Measurements from ENCODE around the gene LCE4A. TPM values are rescaled to one million over a fixed set of nuclear protein-coding genes. Genes with fewer than 3 reads are reported as not detected.

LCE4A gene
- total and polyA plus RNA-seq, 9 of the 15 experiments (the other 6 are each of a cell fraction or from before 2014, with no cell fraction given) = not detected

GRCh38 chr1:152752225-152752624, 44.3 kb downstream of the LCE4A start:
- no peak for FAIRE-seq
- POLR2A ChIA-PET = no interaction called here
- Histone ChIP-seq H3K4me1 (replicated peaks in 1 of 2; ENCODE audit: control insufficient read depth in 2 of 2, insufficient read depth in 2 of 2, low read length in 2 of 2) (no peaks in the 10 kb centered on the region; a peak in 1 of 5 replicates), H4K20me1 (replicated peaks; ENCODE audit: control insufficient read depth, insufficient read depth, low read length) (no peaks in the 10 kb centered on the region), H3K9me1 (ENCODE audit: control insufficient read depth, insufficient read depth, low read length) (no peaks in the 10 kb centered on the region), H3K79me2 (ENCODE audit: control insufficient read depth, insufficient read depth, low read length) (no peaks in the 10 kb centered on the region), H3K4me3 (no peak overlapping the region), H3K27ac (ENCODE audit: extremely low read depth, low read depth, low read length) (no peak overlapping the region), H3K9ac (ENCODE audit: insufficient read depth in 1 of 2, low read depth in 2 of 2, low read length in 2 of 2) (no peak overlapping the region), H3K9me3 (replicated peaks; ENCODE audit: control insufficient read depth, insufficient read depth, low read depth, low read length) (no peaks in the 10 kb centered on the region), H3K36me3 (ENCODE audit: control insufficient read depth, insufficient read depth, low read length) (no peaks in the 10 kb centered on the region), H3K4me2 (ENCODE audit: insufficient read depth, low read length) (no peak overlapping the region), H3K27me3 (ENCODE audit: control insufficient read depth in 2 of 2, insufficient read depth in 2 of 2, low read length in 2 of 2) (no peaks in the 10 kb centered on the region; a peak in 1 of 5 replicates), H2AFZ (ENCODE audit: low read depth, low read length) (no peak overlapping the region)
- intact Hi-C loops (cut with micrococcal nuclease) = no loop called here
- 0% methylated on average over 1 of the region's 1 CpG for WGBS (ENCODE audit: insufficient coverage, low coverage, missing lambda C conversion rate)
- DNase-seq (ENCODE audit: extremely low read depth in 1 of 4, low spot score in 3 of 4) = no peak
- no TSS peak for BruUV-seq (replicated peaks)
- CTCF ChIA-PET (ENCODE audit: low intra/inter-chr PET ratio) = no interaction called here
- no peak for ATAC-seq
- in situ Hi-C loops (cut with MboI) = no loop called here
- TF ChIP-seq ZNF347 (CRISPR knock-in tag; IDR thresholded peaks at IDR 0.05; ENCODE audit: low read depth) (no peak), HMGXB4 (CRISPR knock-in tag; IDR thresholded peaks at IDR 0.05) (no peak), FOXJ2 (tag; IDR thresholded peaks at IDR 0.05) (no peak), PTTG1 (tag; IDR thresholded peaks at IDR 0.05; ENCODE audit: low read depth) (no peak), FOXK1 (CRISPR knock-in tag; IDR thresholded peaks at IDR 0.05; ENCODE audit: borderline replicate concordance) (no peak), ETV1 (tag; conservative IDR thresholded peaks at IDR 0.05; ENCODE audit: low read depth) (no peak)
- TF ChIP-seq, protein P1, sequence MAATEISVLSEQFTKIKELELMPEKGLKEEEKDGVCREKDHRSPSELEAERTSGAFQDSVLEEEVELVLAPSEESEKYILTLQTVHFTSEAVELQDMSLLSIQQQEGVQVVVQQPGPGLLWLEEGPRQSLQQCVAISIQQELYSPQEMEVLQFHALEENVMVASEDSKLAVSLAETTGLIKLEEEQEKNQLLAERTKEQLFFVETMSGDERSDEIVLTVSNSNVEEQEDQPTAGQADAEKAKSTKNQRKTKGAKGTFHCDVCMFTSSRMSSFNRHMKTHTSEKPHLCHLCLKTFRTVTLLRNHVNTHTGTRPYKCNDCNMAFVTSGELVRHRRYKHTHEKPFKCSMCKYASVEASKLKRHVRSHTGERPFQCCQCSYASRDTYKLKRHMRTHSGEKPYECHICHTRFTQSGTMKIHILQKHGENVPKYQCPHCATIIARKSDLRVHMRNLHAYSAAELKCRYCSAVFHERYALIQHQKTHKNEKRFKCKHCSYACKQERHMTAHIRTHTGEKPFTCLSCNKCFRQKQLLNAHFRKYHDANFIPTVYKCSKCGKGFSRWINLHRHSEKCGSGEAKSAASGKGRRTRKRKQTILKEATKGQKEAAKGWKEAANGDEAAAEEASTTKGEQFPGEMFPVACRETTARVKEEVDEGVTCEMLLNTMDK (IDR thresholded peaks at IDR 0.05; ENCODE audit: borderline replicate concordance, insufficient read depth, low read depth, low read length, poor library complexity, severe bottlenecking) = no peak
- TF ChIP-seq, protein P2, sequence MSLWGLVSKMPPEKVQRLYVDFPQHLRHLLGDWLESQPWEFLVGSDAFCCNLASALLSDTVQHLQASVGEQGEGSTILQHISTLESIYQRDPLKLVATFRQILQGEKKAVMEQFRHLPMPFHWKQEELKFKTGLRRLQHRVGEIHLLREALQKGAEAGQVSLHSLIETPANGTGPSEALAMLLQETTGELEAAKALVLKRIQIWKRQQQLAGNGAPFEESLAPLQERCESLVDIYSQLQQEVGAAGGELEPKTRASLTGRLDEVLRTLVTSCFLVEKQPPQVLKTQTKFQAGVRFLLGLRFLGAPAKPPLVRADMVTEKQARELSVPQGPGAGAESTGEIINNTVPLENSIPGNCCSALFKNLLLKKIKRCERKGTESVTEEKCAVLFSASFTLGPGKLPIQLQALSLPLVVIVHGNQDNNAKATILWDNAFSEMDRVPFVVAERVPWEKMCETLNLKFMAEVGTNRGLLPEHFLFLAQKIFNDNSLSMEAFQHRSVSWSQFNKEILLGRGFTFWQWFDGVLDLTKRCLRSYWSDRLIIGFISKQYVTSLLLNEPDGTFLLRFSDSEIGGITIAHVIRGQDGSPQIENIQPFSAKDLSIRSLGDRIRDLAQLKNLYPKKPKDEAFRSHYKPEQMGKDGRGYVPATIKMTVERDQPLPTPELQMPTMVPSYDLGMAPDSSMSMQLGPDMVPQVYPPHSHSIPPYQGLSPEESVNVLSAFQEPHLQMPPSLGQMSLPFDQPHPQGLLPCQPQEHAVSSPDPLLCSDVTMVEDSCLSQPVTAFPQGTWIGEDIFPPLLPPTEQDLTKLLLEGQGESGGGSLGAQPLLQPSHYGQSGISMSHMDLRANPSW (CRISPR knock-in tag; IDR thresholded peaks at IDR 0.05) = no peak
- TF ChIP-seq, protein P3, sequence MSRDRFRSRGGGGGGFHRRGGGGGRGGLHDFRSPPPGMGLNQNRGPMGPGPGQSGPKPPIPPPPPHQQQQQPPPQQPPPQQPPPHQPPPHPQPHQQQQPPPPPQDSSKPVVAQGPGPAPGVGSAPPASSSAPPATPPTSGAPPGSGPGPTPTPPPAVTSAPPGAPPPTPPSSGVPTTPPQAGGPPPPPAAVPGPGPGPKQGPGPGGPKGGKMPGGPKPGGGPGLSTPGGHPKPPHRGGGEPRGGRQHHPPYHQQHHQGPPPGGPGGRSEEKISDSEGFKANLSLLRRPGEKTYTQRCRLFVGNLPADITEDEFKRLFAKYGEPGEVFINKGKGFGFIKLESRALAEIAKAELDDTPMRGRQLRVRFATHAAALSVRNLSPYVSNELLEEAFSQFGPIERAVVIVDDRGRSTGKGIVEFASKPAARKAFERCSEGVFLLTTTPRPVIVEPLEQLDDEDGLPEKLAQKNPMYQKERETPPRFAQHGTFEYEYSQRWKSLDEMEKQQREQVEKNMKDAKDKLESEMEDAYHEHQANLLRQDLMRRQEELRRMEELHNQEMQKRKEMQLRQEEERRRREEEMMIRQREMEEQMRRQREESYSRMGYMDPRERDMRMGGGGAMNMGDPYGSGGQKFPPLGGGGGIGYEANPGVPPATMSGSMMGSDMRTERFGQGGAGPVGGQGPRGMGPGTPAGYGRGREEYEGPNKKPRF (IDR thresholded peaks at IDR 0.05; ENCODE audit: low read depth, low read length) = no peak
- TF ChIP-seq, protein P4, sequence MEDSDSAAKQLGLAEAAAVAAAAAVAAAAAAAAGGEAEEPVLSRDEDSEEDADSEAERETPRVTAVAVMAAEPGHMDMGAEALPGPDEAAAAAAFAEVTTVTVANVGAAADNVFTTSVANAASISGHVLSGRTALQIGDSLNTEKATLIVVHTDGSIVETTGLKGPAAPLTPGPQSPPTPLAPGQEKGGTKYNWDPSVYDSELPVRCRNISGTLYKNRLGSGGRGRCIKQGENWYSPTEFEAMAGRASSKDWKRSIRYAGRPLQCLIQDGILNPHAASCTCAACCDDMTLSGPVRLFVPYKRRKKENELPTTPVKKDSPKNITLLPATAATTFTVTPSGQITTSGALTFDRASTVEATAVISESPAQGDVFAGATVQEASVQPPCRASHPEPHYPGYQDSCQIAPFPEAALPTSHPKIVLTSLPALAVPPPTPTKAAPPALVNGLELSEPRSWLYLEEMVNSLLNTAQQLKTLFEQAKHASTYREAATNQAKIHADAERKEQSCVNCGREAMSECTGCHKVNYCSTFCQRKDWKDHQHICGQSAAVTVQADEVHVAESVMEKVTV (CRISPR knock-in tag; IDR thresholded peaks at IDR 0.05) = no peak

Measured in K562 (cell line).